Stimulated activated naive CD8-positive, alpha-beta T cell treated with anti-CD3 and anti-CD28 coated beads, Interleukin-15, Interleukin-2, amounts not matched to agents 100 ng/mL and 50 ng/mL, for 24 hours (primary cell): ENCODE results near the gene FOXN1.

Source experiments
- H3K27ac Mint-ChIP-seq: one replicate; pipeline ENCODE4 v1.8.0; 2021; ENCODE audit warnings: mild to moderate bottlenecking, mixed read lengths
- H3K27me3 Mint-ChIP-seq: one replicate; pipeline ENCODE4 v1.8.0; 2021; ENCODE audit warnings: mixed read lengths
- H3K36me3 Mint-ChIP-seq: one replicate; pipeline ENCODE4 v1.8.0; 2021; ENCODE audit warnings: low read depth, mixed read lengths
- H3K4me1 Mint-ChIP-seq: one replicate; pipeline ENCODE4 v1.8.0; 2021; ENCODE audit warnings: low read depth, mixed read lengths
- H3K4me3 Mint-ChIP-seq: one replicate; pipeline ENCODE4 v1.8.0; 2021; ENCODE audit warnings: mild to moderate bottlenecking, mixed read lengths
- H3K9me3 Mint-ChIP-seq: one replicate; pipeline ENCODE4 v1.8.0; 2021; ENCODE audit warnings: mixed read lengths

The FOXN1 gene

DNA sequence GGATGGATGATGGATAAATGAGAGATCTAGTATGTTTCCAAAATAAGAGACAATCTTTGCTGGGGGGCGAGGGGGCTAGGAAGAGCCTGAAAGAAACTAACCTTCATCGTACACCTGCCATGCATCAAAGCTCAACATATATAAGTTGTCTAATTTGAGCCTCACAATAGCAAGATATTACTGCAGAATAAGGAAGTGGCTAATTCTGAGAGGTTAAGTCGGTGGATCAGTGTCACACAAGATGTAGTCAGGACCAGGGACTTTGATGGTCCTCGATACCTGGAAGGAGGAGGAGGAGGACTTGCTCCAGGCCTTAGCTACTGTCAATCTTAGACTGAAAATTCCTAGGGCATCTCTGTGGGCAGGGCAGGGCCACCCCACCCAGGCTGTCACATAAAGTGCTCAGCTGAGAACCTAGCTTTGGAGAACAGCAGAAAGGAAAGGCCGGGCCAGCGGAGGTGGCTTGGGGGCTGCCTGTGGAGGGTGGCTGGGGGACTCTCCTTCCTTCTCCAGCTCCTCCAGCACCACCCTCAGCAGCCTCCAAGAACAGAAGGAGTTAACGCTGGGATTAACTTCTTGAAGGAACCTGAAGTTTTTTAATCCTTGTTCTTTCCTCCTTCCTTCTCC is 33.2 kb upstream of the FOXN1 start:
- Mint-ChIP-seq H3K27me3 (no peaks in the 10 kb centered on the region), H3K4me3 (no peak overlapping the region), H3K9me3 (no peaks in the 10 kb centered on the region), H3K36me3 (no peaks in the 10 kb centered on the region), H3K4me1 (peaks cover 14% of the 10 kb centered on the region), H3K27ac (no peak overlapping the region)

DNA sequence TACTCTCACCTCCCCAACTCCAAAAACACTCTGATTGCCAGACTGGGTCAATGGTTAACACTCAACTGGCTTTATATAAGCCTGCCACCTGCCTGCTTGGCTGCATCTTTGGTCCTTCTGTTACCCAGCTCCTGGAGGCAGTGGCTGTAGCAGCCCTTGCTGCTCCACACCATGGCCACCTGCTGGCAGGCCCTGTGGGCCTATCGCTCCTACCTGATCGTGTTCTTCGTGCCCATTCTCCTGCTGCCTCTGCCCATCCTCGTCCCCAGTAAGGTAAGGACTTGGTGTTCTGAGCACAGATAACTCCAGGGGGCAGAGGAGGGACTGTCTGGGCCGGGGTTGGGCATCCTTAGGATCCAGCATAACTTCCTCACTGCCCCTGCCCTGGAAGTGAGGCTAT is 32.6 kb upstream of the FOXN1 start, which contains the start of gene SLC13A2:
Gene SLC13A2, plus strand, starts transcription at position 103 of the 400 bp plus-strand sequence. Its CDS starts 69 bp downstream, at position 172.
- Mint-ChIP-seq H3K27ac (no peak within 1 kb of the TSS), H3K27me3 (no peaks in the 10 kb centered on the region), H3K4me1 (peaks cover 11% of the 10 kb centered on the region), H3K9me3 (no peaks in the 10 kb centered on the region), H3K4me3 (no peak within 1 kb of the TSS), H3K36me3 (no peaks in the 10 kb centered on the region)

DNA sequence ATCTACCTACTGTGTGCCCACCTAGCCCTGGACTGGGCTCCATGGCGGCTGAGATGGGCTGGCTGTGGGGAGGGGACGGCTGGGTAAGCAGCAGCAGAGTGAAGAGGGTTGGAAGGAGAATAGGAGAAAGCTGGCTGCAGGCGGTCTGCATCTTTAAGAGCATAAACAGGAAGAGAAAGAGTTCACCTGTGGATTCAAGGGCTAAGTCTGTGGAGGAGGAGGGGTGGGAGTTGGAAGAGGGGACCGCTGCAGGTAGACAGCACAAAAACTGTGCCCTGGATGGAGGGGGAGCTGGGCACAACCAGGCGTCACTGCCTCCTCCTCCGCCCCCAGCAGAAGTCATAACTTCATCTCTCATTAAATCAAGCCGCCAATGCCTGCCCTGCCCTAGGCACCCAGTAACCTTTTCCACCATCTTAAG is 32.0 kb upstream of the FOXN1 start:
- Mint-ChIP-seq H3K9me3 (no peaks in the 10 kb centered on the region), H3K36me3 (no peaks in the 10 kb centered on the region), H3K4me3 (no peak overlapping the region), H3K27me3 (no peaks in the 10 kb centered on the region), H3K4me1 (peaks cover 7% of the 10 kb centered on the region), H3K27ac (no peak overlapping the region)

DNA sequence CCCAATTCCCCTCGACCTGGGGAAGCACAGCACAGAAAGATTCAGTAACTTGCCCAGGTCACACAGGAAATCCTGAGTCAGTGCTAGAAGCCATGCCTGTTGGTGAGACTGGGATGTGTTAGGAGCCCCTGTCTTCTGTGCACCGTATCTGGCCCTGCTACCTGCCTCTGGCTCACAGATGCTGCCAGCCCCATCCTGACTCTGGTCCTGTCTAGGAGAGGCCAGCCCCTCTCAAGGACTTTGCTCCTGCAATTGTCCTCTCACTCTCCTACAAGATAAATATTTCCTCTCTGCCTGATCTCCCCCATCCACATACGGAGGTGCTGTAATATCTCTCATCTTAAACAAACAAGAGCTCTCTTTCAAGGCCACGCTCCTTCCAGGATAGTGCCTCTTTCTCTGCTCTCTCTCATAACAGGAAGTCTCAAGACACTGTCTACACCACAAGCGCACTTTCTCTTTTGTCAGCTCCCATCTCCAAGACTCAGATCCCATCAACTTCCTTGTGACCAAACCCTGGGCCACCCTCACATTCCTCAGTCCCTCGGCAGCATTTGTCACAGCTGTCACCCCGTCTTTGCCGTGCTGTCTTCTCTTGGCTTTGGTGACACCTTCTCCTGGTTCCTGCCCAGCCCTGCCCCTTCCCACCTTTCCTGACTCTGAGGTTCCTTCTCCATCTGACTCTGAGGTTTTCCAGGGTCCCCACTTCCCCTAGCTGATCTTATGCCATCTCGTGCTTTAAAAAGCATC is 30.8 kb upstream of the FOXN1 start:
- Mint-ChIP-seq H3K27me3 (no peaks in the 10 kb centered on the region), H3K4me3 (no peak overlapping the region), H3K4me1 (peaks cover 7% of the 10 kb centered on the region), H3K9me3 (no peaks in the 10 kb centered on the region), H3K36me3 (no peaks in the 10 kb centered on the region), H3K27ac (peak overlapping the region; percentile 32)

- Mint-ChIP-seq H3K27ac (no peak overlapping the region), H3K27me3 (no peaks in the 10 kb centered on the region), H3K4me1 (peaks cover 7% of the 10 kb centered on the region), H3K4me3 (no peak overlapping the region), H3K9me3 (no peaks in the 10 kb centered on the region), H3K36me3 (no peaks in the 10 kb centered on the region)
Observed at GRCh38 chr17:28476076-28476865, 29.9 kb upstream of the FOXN1 start.

- H3K27me3 Mint-ChIP-seq, result no peaks in the 10 kb centered on the region
- no peaks in the 10 kb centered on the region for H3K36me3 Mint-ChIP-seq
- peaks cover 7% of the 10 kb centered on the region for H3K4me1 Mint-ChIP-seq
- no peak overlapping the region for H3K4me3 Mint-ChIP-seq
- H3K27ac Mint-ChIP-seq, result no peak overlapping the region
- no peaks in the 10 kb centered on the region for H3K9me3 Mint-ChIP-seq
Observed at GRCh38 chr17:28477928-28478327, 28.2 kb upstream of the FOXN1 start.

- H3K4me1 Mint-ChIP-seq, result peaks cover 7% of the 10 kb centered on the region
- no peaks in the 10 kb centered on the region for H3K36me3 Mint-ChIP-seq
- H3K4me3 Mint-ChIP-seq, result no peak overlapping the region
- H3K27me3 Mint-ChIP-seq, result no peaks in the 10 kb centered on the region
- H3K9me3 Mint-ChIP-seq, result no peaks in the 10 kb centered on the region
- H3K27ac Mint-ChIP-seq, result no peak overlapping the region
Observed at GRCh38 chr17:28478712-28479615, 27.2 kb upstream of the FOXN1 start.

- peaks cover 5% of the 10 kb centered on the region for H3K4me1 Mint-ChIP-seq
- H3K9me3 Mint-ChIP-seq, result no peaks in the 10 kb centered on the region
- H3K36me3 Mint-ChIP-seq, result no peaks in the 10 kb centered on the region
- H3K4me3 Mint-ChIP-seq, result no peak overlapping the region
- no peak overlapping the region for H3K27ac Mint-ChIP-seq
- H3K27me3 Mint-ChIP-seq, result no peaks in the 10 kb centered on the region
Observed at GRCh38 chr17:28480278-28480677, 25.9 kb upstream of the FOXN1 start.

GRCh38 chr17:28480799-28481571 is 25.2 kb upstream of the FOXN1 start:
- H3K4me1 Mint-ChIP-seq, result no peaks in the 10 kb centered on the region
- no peaks in the 10 kb centered on the region for H3K36me3 Mint-ChIP-seq
- H3K4me3 Mint-ChIP-seq, result no peak overlapping the region
- H3K27me3 Mint-ChIP-seq, result no peaks in the 10 kb centered on the region
- H3K27ac Mint-ChIP-seq, result no peak overlapping the region
- no peaks in the 10 kb centered on the region for H3K9me3 Mint-ChIP-seq

GRCh38 chr17:28482551-28483199 is 23.5 kb upstream of the FOXN1 start:
- Mint-ChIP-seq H3K27ac (no peak overlapping the region), H3K4me3 (no peak overlapping the region), H3K4me1 (no peaks in the 10 kb centered on the region), H3K9me3 (no peaks in the 10 kb centered on the region), H3K27me3 (no peaks in the 10 kb centered on the region), H3K36me3 (no peaks in the 10 kb centered on the region)

DNA sequence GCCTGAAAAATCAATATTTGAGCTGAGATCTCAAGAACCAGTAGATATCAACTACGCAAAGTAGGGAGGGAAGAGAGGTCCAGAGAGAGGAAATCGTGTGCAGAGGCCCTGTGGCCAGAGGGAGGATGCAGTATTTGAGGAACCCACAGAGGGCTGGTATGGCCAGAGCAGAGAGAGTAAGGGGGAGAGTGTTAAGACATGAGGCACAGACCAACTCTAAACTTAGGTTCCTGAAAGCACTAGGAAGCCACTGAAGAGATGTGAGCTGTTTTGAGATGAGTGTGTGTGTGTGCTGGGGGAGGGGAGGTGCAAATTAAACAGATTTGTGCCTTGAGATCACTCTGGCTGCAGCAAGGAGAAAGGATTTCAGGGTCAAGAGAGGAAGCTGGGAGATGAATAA is 21.9 kb upstream of the FOXN1 start:
- no peaks in the 10 kb centered on the region for H3K36me3 Mint-ChIP-seq
- H3K9me3 Mint-ChIP-seq, result no peaks in the 10 kb centered on the region
- no peaks in the 10 kb centered on the region for H3K4me1 Mint-ChIP-seq
- no peak overlapping the region for H3K27ac Mint-ChIP-seq
- H3K4me3 Mint-ChIP-seq, result no peak overlapping the region
- H3K27me3 Mint-ChIP-seq, result no peaks in the 10 kb centered on the region

GRCh38 chr17:28485049-28485448 is 21.1 kb upstream of the FOXN1 start:
- no peaks in the 10 kb centered on the region for H3K36me3 Mint-ChIP-seq
- H3K4me3 Mint-ChIP-seq, result no peak overlapping the region
- no peaks in the 10 kb centered on the region for H3K9me3 Mint-ChIP-seq
- H3K27ac Mint-ChIP-seq, result no peak overlapping the region
- H3K4me1 Mint-ChIP-seq, result no peaks in the 10 kb centered on the region
- no peaks in the 10 kb centered on the region for H3K27me3 Mint-ChIP-seq

- no peak overlapping the region for H3K4me3 Mint-ChIP-seq
- no peak overlapping the region for H3K27ac Mint-ChIP-seq
- no peaks in the 10 kb centered on the region for H3K27me3 Mint-ChIP-seq
- H3K36me3 Mint-ChIP-seq, result no peaks in the 10 kb centered on the region
- H3K4me1 Mint-ChIP-seq, result no peaks in the 10 kb centered on the region
- H3K9me3 Mint-ChIP-seq, result no peaks in the 10 kb centered on the region
Observed at GRCh38 chr17:28487881-28488532, 18.1 kb upstream of the FOXN1 start.
